Small intestine (tissue), 7 donors: ENCODE measurements around the gene PDE11A. TPM values are rescaled to one million over a fixed set of nuclear protein-coding genes. Genes with fewer than 3 reads are reported as not detected.

ENCODE experiments used
- DNase-seq, 2 donors: peaks; one replicate each; pipeline versions ENCODE4 v3.0.0 to v3.0.0-alpha.2; 2013
- FAIRE-seq: peaks from 2 replicates; lab custom pipeline; 2012; peaks lifted over from hg19 to GRCh38; lab: Jason Lieb, UNC
- H3K27ac ChIP-seq, 3 donors: one replicate each; pipeline ENCODE4 v1.5.1; 2013; ENCODE audit warnings: low read length in 2 of 3, mild to moderate bottlenecking in 2 of 3, control low read depth in 1 of 3, inconsistent platforms in 1 of 3, low read depth in 1 of 3, moderate library complexity in 1 of 3
- H3K27me3 ChIP-seq, 3 donors: one replicate each; pipeline ENCODE4 v1.6.1; 2013; ENCODE audit warnings: low read length in 3 of 3, inconsistent platforms in 1 of 3; ENCODE audit not compliant: control insufficient read depth in 3 of 3, insufficient read depth in 3 of 3
- H3K36me3 ChIP-seq, 3 donors: one replicate each; pipeline ENCODE4 v1.6.1; 2013; ENCODE audit warnings: low read length in 3 of 3, inconsistent platforms in 1 of 3, low read depth in 1 of 3, mild to moderate bottlenecking in 1 of 3, moderate library complexity in 1 of 3; ENCODE audit not compliant: control insufficient read depth in 3 of 3, insufficient read depth in 2 of 3
- H3K4me1 ChIP-seq, 3 donors: one replicate each; pipeline ENCODE4 v1.6.1; 2013; ENCODE audit warnings: low read length in 2 of 3, inconsistent platforms in 1 of 3, low read depth in 1 of 3, mild to moderate bottlenecking in 1 of 3, moderate library complexity in 1 of 3; ENCODE audit not compliant: control insufficient read depth in 3 of 3, insufficient read depth in 2 of 3
- H3K4me3 ChIP-seq, 3 donors: one replicate each; pipeline ENCODE4 v1.5.1; 2013; ENCODE audit warnings: low read length in 3 of 3, control low read depth in 1 of 3, inconsistent platforms in 1 of 3, low read depth in 1 of 3, mild to moderate bottlenecking in 1 of 3, moderate library complexity in 1 of 3
- H3K9me3 ChIP-seq, 2 donors: one replicate each; pipeline ENCODE4 v1.6.1; 2013; ENCODE audit warnings: low read depth in 1 of 2, low read length in 1 of 2; ENCODE audit not compliant: control insufficient read depth in 2 of 2, insufficient read depth in 1 of 2
- WGBS, 3 donors: extraction: QIAGEN DNeasy Blood & Tissue Kit; methylation state at CpG; one replicate each; pipeline ENCODE4 v1.1.7; 2013; 5-methylcytosine and 5-hydroxymethylcytosine counted together
- polyA plus RNA-seq, 4 donors: library from polyadenylated mRNA; stranded (reverse) in 3 of 4; unstranded in 1 of 4; fragments of 200-250 nt in 3 of 4; fragments of 120-200 nt in 1 of 4; gene quantifications; one replicate each; pipeline versions ENCODE4 v1.2.1 to v1.2.3, GENCODE V29; 2013
- donor health status: healthy with polysubstance abuse.
- donor health status: control.
- donor health status: control.
- donor health status: Bipolar disorder and iron deficiency.
- donor health status: healthy.

The PDE11A gene
- polyA plus RNA-seq, 4 donors: 0.27 to 3.8 (median 0.84) TPM

GRCh38 chr2:177671662-177672061 lies 400.9 kb downstream of the PDE11A start:
- DNase-seq (no peak), FAIRE-seq (no peak)
- Histone ChIP-seq H3K27ac (no peak overlapping the region), H3K36me3 (no peaks in the 10 kb centered on the region), H3K4me3 (no peak overlapping the region), H3K4me1 (no peaks in the 10 kb centered on the region), H3K9me3 (no peaks in the 10 kb centered on the region), H3K27me3 (peaks cover 0 to 3% (median 0%) of the 10 kb centered on the region in 3 donors)
- 50 to 61% (median 56%) methylated on average over 4 of the region's 4 CpGs for WGBS, 3 donors

GRCh38 chr2:177670791-177671535 lies 401.6 kb downstream of the PDE11A start:
- no peak for DNase-seq
- Histone ChIP-seq H3K9me3 (no peaks in the 10 kb centered on the region), H3K36me3 (no peaks in the 10 kb centered on the region), H3K27ac (no peak overlapping the region), H3K27me3 (peaks cover 0 to 3% (median 0%) of the 10 kb centered on the region in 3 donors), H3K4me3 (no peak overlapping the region), H3K4me1 (no peaks in the 10 kb centered on the region)
- no peak for FAIRE-seq
- 68 to 85% (median 82%) methylated on average over 2 of the region's 2 CpGs for WGBS, 3 donors

- DNase-seq (no peak), FAIRE-seq (no peak)
- WGBS, 3 donors: 85 to 90% (median 89%) methylated on average over 3 of the region's 3 CpGs
Measured at GRCh38 chr2:177669625-177670330, 402.8 kb downstream of the PDE11A start.

GRCh38 chr2:177669201-177669600 lies 403.4 kb downstream of the PDE11A start:
- H3K4me3 ChIP-seq: no peak overlapping the region
- FAIRE-seq (no peak), DNase-seq (no peak)
- no peaks in the 10 kb centered on the region for H3K36me3 ChIP-seq
- H3K27me3 ChIP-seq: peaks cover 0 to 1% (median 0%) of the 10 kb centered on the region in 3 donors
- H3K9me3 ChIP-seq: no peaks in the 10 kb centered on the region
- WGBS, 3 donors: 87 to 94% (median 87%) methylated on average over 5 of the region's 5 CpGs
- no peaks in the 10 kb centered on the region for H3K4me1 ChIP-seq
- H3K27ac ChIP-seq: no peak overlapping the region

More at GRCh38 chr2:177669625-177670330, 402.8 kb downstream of the PDE11A start:
- H3K27ac ChIP-seq: no peak overlapping the region
- H3K36me3 ChIP-seq: no peaks in the 10 kb centered on the region
- no peaks in the 10 kb centered on the region for H3K9me3 ChIP-seq
- no peak overlapping the region for H3K4me3 ChIP-seq
- H3K4me1 ChIP-seq: no peaks in the 10 kb centered on the region
- peaks cover 0 to 3% (median 0%) of the 10 kb centered on the region in 3 donors for H3K27me3 ChIP-seq

GRCh38 chr2:177668617-177669016 lies 404.0 kb downstream of the PDE11A start:
- DNase-seq: no peak
- Histone ChIP-seq H3K27me3 (no peaks in the 10 kb centered on the region), H3K9me3 (no peaks in the 10 kb centered on the region), H3K27ac (no peak overlapping the region), H3K4me3 (no peak overlapping the region), H3K36me3 (no peaks in the 10 kb centered on the region), H3K4me1 (no peaks in the 10 kb centered on the region)
- FAIRE-seq: no peak
- WGBS, 3 donors: 87 to 92% (median 91%) methylated on average over 3 of the region's 3 CpGs

GRCh38 chr2:177667626-177668025 lies 405.0 kb downstream of the PDE11A start:
- no peaks in the 10 kb centered on the region for H3K4me1 ChIP-seq
- FAIRE-seq (no peak), DNase-seq (no peak)
- no peak overlapping the region for H3K27ac ChIP-seq
- H3K36me3 ChIP-seq: no peaks in the 10 kb centered on the region
- H3K4me3 ChIP-seq: no peak overlapping the region
- no peaks in the 10 kb centered on the region for H3K27me3 ChIP-seq
- WGBS, 3 donors: 0 to 7% (median 0%) methylated on average over 1 of the region's 1 CpG
- H3K9me3 ChIP-seq: no peaks in the 10 kb centered on the region

DNA sequence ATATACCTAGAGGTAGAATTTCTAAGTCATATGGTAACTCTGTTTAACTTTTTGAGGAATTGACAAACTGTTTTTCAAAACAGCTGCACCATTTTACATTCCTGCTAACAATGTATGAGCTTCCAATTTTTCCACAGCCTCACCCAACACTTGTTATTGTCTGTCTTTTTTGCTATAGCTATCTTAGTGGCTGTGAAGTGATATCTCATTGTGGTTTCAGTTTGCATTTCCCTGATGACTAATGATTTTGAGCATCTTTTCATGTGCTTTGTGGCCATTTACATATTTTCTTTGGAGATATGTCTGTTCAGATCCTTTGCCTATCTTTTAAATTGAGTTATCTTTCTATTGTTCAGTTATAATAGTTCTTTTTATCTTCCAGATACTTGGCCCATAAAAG lies 406.2 kb downstream of the PDE11A start:
- DNase-seq: no peak
- H3K9me3 ChIP-seq: no peaks in the 10 kb centered on the region
- H3K4me3 ChIP-seq: no peak overlapping the region
- H3K27ac ChIP-seq: no peak overlapping the region
- no peaks in the 10 kb centered on the region for H3K27me3 ChIP-seq
- no peaks in the 10 kb centered on the region for H3K4me1 ChIP-seq
- no peaks in the 10 kb centered on the region for H3K36me3 ChIP-seq
- FAIRE-seq: no peak

DNA sequence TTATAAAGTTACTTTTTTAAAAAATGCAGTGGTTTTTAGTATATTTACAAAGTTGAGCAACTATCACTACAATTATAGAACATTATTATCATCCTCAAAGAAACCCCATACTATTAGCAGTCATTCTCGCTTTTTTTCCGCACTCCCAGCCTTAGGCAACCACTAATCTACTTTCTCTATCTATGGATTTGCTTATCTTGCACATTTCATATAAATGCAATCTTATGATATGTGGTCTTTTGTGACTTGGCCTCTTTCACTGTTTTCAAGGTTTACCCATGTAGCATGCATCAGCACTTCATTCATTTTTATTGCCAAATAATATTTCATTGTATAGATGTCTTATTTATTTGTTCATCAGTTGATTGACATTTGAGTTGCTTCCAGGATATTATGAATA lies 406.6 kb downstream of the PDE11A start:
- 43 to 46% (median 45%) methylated on average over 2 of the region's 2 CpGs for WGBS, 3 donors
- no peak for FAIRE-seq

More for the DNA sequence above, 406.6 kb downstream of the PDE11A start:
- Histone ChIP-seq H3K4me1 (no peaks in the 10 kb centered on the region), H3K4me3 (no peak overlapping the region), H3K27ac (no peak overlapping the region), H3K27me3 (no peaks in the 10 kb centered on the region), H3K9me3 (no peaks in the 10 kb centered on the region), H3K36me3 (no peaks in the 10 kb centered on the region)
- DNase-seq: no peak
